ENCODE data around the gene BCL11B.

The BCL11B gene

GRCh38 chr14:99253890-99254289, 18.1 kb downstream of the BCL11B start:
- H2AFZ ChIP-seq (ENCODE audit: low read length): no peak overlapping the region
- no peaks in the 10 kb centered on the region for H3K4me1 ChIP-seq (ENCODE audit: insufficient read depth, low read length, severe bottlenecking)
- H3K27ac ChIP-seq (ENCODE audit: low read depth, low read length, poor library complexity, severe bottlenecking): no peak overlapping the region
- H3K9me2 ChIP-seq (ENCODE audit: low read depth, low read length): no peaks in the 10 kb centered on the region
- no peaks in the 10 kb centered on the region for H3F3A ChIP-seq (ENCODE audit: insufficient read depth, low read length)
- no peak overlapping the region for H3K4me2 ChIP-seq (ENCODE audit: low read length)
- H3K36me3 ChIP-seq (ENCODE audit: insufficient read depth, low read length): no peaks in the 10 kb centered on the region
- no peak overlapping the region for H3K9ac ChIP-seq (ENCODE audit: low read length)
- no peak overlapping the region for H3K4me3 ChIP-seq (ENCODE audit: low read depth, low read length, poor library complexity, severe bottlenecking)
- TF ChIP-seq CTCF (IDR thresholded peaks at IDR 0.05; ENCODE audit: low read length): no peak
- TF ChIP-seq EZH2 (IDR thresholded peaks at IDR 0.05; ENCODE audit: borderline replicate concordance, low read length): no peak
- no peaks in the 10 kb centered on the region for H3K9me3 ChIP-seq (ENCODE audit: low read length)
- no peaks in the 10 kb centered on the region for H3K79me2 ChIP-seq (ENCODE audit: insufficient read depth, low read length)
- no peaks in the 10 kb centered on the region for H4K20me1 ChIP-seq (ENCODE audit: insufficient read depth, low read length)
- 0 out of 2 replicates have a peak, but pooled peaks cover 6% of the 10 kb centered on the region for H3K27me3 ChIP-seq (ENCODE audit: insufficient read depth, low read length)

- Histone ChIP-seq H3K9me3 (ENCODE audit: low read length) (no peaks in the 10 kb centered on the region), H3K4me3 (ENCODE audit: low read depth, low read length, poor library complexity, severe bottlenecking) (no peak overlapping the region), H4K20me1 (ENCODE audit: insufficient read depth, low read length) (no peaks in the 10 kb centered on the region), H3K79me2 (ENCODE audit: insufficient read depth, low read length) (no peaks in the 10 kb centered on the region), H2AFZ (ENCODE audit: low read length) (no peak overlapping the region), H3K4me1 (ENCODE audit: insufficient read depth, low read length, severe bottlenecking) (no peaks in the 10 kb centered on the region), H3K4me2 (ENCODE audit: low read length) (no peak overlapping the region), H3K27ac (ENCODE audit: low read depth, low read length, poor library complexity, severe bottlenecking) (no peak overlapping the region), H3K9me2 (ENCODE audit: low read depth, low read length) (no peaks in the 10 kb centered on the region), H3K36me3 (ENCODE audit: insufficient read depth, low read length) (no peaks in the 10 kb centered on the region), H3K9ac (ENCODE audit: low read length) (no peak overlapping the region), H3F3A (ENCODE audit: insufficient read depth, low read length) (no peaks in the 10 kb centered on the region), H3K27me3 (ENCODE audit: insufficient read depth, low read length) (0 out of 2 replicates have a peak, but pooled peaks cover 6% of the 10 kb centered on the region)
- TF ChIP-seq CTCF (IDR thresholded peaks at IDR 0.05; ENCODE audit: low read length) (no peak), EZH2 (IDR thresholded peaks at IDR 0.05; ENCODE audit: borderline replicate concordance, low read length) (no peak)
Measured at GRCh38 chr14:99252940-99253868, 18.8 kb downstream of the BCL11B start.

- H3K27ac ChIP-seq (ENCODE audit: low read depth, low read length, poor library complexity, severe bottlenecking): no peak overlapping the region
- no peak overlapping the region for H2AFZ ChIP-seq (ENCODE audit: low read length)
- no peak overlapping the region for H3K4me3 ChIP-seq (ENCODE audit: low read depth, low read length, poor library complexity, severe bottlenecking)
- 0 out of 2 replicates have a peak, but pooled peaks cover 6% of the 10 kb centered on the region for H3K27me3 ChIP-seq (ENCODE audit: insufficient read depth, low read length)
- H4K20me1 ChIP-seq (ENCODE audit: insufficient read depth, low read length): no peaks in the 10 kb centered on the region
- H3K4me1 ChIP-seq (ENCODE audit: insufficient read depth, low read length, severe bottlenecking): no peaks in the 10 kb centered on the region
- H3K9me2 ChIP-seq (ENCODE audit: low read depth, low read length): no peaks in the 10 kb centered on the region
- no peaks in the 10 kb centered on the region for H3K36me3 ChIP-seq (ENCODE audit: insufficient read depth, low read length)
- no peaks in the 10 kb centered on the region for H3K9me3 ChIP-seq (ENCODE audit: low read length)
- H3K79me2 ChIP-seq (ENCODE audit: insufficient read depth, low read length): no peaks in the 10 kb centered on the region
- no peaks in the 10 kb centered on the region for H3F3A ChIP-seq (ENCODE audit: insufficient read depth, low read length)
- H3K4me2 ChIP-seq (ENCODE audit: low read length): no peak overlapping the region
- TF ChIP-seq EZH2 (IDR thresholded peaks at IDR 0.05; ENCODE audit: borderline replicate concordance, low read length) (no peak), CTCF (IDR thresholded peaks at IDR 0.05; ENCODE audit: low read length) (no peak)
- no peak overlapping the region for H3K9ac ChIP-seq (ENCODE audit: low read length)
Measured at GRCh38 chr14:99252443-99252939, 19.5 kb downstream of the BCL11B start.
